GM15510 (cell line): ENCODE data around the gene FHIT.

ENCODE experiments used
- POLR2A ChIP-seq: IDR thresholded peaks from 3 replicates; pipeline ENCODE4 v1.6.1; 2011; ENCODE audit warnings: borderline replicate concordance; ENCODE audit not compliant: insufficient read length; ENCODE audit errors: extremely low read depth

The FHIT gene

DNA sequence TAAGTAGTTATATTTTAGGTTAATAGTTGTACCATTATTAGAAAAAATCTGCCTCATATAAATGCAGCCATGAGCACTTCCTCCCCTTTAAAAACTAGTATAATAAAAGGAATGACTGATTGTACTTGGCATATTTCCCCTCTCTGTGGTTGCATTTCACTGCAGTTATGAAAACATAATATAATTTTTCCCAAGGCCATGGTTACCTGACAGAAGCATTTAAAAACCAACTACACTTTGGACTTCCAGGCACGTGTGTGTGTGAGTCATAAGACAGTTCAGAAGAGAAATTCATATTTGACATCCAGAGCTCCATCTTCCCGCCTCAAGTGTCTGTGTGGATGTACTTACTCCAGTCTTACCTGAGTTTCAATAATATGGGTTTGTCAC is 1373.2 kb downstream of the FHIT start:
- no peak for TF ChIP-seq POLR2A

DNA sequence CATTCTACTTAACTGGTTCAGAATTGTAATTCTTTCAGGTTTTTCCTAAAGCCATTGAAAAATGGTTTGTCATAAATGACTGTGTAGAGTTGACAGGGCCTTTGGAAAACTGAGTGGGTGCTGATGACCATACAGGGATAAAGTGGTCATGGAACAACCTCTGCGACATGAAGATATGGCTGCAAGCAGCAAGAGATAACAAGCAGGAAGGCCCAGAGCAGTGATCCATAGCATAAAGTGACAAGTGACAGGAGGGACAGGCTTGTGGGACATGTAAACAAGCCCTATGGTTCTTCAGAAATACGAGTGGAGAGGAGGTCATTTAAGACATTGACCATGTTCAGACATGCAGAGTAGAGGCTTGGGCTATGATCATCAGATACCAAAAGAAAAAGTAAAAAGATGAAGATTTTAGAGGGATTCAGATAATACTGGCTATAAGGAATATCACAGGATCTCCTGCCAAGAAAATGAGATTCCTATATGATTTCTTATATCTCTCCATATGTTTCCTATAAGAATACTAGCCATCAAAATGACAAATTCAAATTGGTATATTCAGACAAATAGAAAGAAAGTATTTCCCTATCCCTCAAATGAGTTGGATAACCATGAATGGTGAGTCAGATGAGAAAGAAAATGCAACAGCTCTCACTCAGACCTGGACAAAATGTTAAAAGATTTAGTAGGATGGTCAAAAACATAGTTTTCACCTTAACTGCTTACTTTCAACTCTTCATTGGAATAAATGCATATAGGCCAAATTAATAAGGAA is 1373.8 kb downstream of the FHIT start:
- TF ChIP-seq POLR2A: no peak

DNA sequence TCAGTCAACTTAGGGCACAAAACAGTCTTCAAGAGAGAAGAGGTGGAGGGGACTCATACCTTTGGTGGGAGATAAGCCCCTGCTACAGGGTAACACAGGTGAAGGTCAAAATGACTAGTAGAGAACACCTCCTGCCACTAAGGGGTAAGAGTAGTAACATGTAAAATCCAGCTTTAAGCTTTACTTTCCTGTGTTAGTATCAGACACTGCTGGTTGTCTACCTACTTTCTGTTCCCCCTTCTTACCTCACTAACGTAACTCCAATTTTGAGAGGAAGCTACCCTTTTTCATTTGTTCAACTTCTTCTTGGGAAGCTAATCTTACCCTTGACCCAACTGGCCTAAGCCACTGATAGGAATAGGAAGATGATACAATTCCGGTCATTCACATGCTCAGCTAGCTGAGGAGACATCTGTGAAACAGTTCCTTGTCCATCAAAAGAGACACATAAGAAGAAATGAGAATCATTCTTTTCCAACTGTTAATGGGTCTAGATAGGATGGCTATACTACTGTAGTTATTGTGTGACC is 1374.7 kb downstream of the FHIT start:
- no peak for TF ChIP-seq POLR2A

DNA sequence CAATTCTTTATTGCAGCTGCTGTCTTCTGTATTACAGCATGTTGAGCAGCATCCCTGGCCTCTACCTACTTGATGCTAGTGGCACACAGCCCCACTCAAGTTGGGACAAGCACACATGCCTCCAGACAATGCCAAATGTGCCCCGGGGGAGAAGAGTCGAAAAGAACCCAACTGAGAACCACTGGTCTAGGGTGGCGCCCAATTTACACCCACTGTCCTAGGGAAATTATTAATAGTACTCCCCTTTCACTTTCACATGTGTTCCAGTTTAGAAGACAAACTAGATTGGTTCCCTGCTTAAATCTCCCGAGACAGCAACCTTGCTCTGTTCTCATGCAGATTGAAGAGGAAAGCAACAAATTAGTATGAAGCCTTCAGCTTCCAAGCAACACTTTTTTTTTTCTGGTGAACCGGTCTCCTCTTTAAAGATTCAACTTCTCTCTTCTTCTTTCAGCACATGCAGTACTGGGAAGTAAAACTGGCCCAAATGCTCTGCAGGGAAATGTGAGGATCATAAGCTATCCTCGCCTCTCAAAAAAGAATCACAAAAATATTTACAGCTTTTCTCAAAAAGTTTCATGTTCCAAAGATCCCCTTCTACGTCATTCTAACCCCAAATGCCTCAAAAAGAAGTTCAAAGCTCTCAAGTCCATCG is 1377.5 kb downstream of the FHIT start:
- TF ChIP-seq POLR2A: no peak

DNA sequence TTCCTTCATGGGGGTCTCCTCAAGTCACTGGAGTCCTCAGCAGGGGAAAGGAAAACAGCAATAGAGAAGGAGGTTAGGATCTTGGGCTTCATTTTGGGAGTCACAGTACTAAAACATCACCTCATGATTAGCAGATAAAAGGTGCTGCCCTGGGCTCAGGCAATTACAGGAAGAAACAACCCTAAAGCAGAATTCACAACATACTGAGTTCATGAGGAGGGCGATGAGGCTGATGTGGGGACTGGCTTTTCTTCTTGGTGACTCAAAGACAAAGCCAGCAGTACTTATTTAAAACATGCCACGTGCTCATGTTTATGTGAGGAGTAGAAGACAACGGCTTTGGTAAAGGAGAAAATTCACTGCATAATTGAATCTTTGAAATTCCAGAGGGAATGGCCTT is 1379.1 kb downstream of the FHIT start:
- no peak for TF ChIP-seq POLR2A

DNA sequence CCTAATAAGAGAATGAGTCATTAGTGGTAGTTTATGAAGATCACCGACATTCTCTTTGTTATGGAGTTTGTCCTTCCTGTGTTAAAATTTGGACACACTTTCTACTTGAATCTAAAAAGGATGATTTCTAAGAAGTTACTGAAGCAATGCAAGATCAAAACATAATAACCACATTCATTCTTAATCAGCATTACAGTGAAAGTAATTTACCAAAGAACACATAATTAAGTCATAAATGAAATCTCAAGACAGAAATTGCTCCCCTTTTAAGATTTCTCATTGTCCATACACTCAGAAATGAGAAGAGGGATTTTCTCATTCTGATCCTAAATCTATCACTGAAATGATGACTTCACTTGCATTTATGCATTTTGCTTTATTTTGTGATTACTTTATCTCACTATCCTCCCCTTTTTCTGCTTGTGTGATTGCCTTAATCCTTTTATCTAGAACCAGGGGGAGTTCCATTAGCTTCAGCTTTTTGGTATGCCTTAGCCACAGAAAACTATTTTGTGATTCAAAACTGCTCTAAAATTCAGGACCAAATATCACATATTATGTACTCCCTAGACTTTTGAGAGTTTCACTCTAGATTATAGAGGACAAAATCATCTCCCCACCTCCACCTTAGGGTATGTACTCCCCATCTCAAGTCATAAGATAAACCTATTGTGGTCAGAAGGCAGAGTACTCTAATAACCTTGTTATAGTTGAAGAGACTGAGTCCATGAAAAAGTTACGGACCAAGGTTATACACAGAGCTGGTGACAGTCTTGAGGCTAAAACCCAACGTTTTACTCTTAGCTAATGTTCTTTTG is 1383.9 kb downstream of the FHIT start:
- no peak for TF ChIP-seq POLR2A

DNA sequence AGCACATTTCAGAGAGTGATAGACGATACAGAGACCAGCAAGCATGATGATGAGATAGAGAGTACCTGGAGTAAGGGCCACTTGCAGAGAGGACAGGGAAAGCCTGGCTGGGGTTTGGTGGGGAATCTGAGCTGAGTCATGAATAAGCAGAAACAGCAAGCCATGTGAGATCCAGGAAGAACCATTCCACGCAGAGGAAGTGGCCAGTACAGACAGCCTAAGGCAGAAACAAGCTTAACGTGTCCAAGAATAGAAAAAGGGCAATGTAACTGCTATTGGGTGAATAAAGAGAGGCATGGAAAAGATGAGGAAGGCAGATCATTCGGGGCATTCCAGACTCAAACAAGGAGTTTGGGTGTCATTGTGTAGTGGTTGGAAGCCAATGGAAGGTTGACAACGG is 1385.2 kb downstream of the FHIT start:
- no peak for TF ChIP-seq POLR2A

DNA sequence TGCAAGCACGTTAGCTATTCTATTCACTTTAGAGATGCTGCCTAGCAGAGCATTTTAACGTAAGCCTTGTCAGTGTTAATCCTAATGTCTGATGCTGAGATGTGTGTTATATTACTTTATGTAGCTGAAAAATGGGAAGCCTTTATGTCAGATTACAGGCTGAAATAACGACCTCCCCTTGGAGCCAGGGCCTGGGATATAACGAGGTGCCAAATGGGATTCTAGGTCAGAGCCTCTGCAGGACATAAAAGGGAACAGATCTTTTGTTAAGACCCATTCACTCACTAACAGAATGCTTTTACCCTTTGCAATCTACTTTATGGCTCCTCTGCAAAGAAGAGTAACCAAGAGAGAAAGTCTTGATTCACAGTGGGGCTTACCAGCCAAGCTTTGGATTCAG is 1385.9 kb downstream of the FHIT start:
- no peak for TF ChIP-seq POLR2A

DNA sequence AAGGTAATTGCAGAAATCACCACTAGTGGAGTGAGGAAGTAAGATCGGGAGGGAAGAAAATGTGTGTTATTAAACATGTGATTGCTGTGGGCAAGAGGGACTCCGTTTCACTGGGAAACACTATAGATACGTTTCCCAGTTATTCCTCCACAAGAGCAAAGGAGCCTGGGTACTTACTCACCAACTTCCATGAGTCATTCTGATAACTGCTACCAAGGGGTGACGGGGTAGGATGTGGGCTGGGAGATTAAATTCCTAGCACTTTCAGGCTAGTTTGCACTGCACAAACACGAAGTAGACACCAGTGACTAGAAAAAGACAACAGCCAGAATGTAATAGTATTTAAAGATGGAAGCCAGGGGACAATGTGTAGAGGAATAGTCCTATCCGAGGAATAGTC is 1388.6 kb downstream of the FHIT start:
- no peak for TF ChIP-seq POLR2A

DNA sequence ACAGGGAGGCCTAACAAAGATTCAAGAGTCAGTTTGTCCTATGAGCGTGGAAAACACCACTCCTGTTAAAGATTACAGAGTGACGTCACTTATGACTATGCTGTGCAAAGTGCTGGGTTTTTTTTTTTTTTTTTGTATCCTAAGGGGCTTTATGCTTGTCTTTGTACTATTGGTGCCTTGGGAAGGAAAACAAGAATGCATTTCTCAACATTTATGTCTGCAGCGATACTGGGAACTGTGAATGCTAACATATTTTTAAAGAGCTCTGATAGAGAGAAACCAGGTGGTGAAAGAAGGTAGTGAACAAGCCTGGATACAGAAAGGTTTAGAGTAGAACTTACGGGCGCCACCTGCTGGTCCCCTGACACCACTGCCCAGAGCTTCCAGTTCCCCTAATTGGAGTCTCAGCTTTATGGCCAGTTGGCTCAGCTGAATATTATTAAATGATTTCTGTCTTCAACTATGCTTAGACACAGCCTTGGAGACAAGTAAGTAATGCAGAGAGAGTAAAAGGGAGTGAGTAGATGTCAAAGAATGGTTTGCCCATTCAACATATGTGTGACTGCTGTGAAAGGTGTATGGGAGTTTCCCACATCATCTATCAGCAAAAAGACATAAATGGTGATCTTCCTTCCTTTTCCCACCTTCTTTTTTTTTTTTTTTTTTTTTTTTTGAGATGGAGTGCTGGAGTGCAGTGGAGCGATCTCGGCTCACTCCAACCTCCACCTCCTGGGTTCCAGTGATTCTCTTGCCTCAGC is 1393.5 kb downstream of the FHIT start:
- TF ChIP-seq POLR2A: no peak

DNA sequence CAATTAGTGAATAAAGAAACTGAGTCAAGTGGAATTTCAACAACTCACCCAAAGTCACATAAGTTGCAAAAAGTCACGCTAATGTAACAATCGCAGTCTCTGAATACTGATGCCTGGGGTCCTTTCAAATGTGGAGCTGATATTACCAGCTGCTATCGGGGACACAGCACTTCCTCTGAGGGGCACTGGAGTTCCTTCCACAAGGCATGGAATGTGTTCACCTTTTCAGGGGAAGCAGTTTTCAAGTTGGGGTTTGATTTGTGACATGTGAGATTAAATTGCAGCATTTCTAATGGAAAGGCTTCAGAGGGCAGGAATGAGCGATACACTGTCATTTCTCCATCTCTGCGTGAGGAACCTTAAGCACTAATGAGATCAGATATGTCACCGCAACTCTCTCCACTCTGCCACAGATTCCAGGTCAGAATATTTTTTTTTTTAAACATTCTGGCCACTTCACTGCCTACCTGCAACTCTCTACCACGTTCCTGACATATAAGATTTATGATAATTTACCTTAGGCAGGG is 1394.3 kb downstream of the FHIT start:
- no peak for TF ChIP-seq POLR2A

DNA sequence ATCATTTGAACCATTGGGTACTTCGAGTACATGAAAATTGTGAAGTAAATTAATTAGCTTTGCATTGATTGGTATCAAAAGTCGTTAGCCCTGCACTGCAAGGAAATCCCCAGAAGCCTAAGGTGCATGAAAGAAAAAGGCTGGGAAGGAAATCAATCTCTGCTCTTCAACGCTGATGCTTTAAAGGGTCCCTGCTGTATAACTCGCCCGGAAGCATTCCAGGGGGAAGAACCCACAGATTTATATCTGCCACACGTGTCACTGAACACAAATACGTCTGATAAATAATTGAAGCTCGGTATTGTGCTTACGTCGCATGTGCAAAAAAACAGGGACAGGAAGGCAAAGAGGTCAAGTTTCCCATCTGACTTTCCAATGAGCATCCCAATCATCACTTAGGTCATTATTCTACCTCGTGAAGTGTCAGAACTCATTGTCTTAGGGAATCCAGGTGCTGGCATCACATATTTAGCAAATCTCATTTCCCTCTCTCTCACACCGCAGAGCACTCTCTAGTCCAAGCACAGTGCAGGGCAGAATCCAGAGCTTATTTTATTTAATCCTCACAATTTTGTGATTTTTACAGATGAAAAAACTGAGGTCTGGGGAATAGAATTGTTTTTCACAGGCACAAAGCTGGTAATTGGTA is 1397.1 kb downstream of the FHIT start:
- no peak for TF ChIP-seq POLR2A

DNA sequence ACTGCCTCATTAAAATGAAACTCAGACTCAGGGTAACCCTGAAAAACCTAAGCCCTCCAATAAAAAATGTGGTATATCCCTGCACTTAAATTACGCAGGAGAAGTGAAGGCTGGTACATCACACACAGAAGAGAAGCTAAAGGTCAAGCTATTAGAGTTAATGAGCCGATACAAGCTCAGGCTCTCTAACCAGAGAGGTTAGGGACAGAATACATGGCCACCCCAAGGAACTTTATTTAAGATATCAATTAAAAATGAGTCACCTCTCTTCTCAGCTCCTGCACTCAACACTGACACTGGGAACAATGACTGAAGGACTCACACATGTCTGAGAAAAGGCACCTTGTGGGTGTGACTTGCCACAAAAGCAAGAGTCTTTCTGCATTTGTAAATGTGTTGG is 1400.8 kb downstream of the FHIT start:
- TF ChIP-seq POLR2A: no peak

DNA sequence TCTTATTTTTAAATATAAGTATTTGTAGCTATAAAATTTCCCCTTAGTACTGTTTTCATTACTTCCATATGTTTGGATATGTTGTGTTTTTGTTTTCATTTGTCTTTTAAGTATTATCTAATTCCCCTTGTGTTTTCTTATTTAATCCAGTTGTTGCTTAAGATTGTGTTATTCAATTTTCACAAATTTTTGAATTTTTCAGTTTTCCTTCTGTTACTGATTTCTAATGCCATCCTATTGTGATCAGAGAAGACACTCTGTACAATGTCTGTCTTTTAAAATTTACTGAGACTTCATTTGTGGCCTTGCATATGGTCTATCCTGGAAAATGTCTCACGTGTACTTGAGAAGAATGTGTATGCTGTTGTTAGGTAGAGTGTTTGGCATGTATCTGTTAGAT is 1405.9 kb downstream of the FHIT start:
- TF ChIP-seq POLR2A: no peak
